Adipose tissue (tissue), 3 donors: ENCODE data around the gene SMAD3. TPM values are rescaled to one million over a fixed set of nuclear protein-coding genes. Genes with fewer than 3 reads are reported as not detected.
A peak's percentile ranks its signal among the peaks of the same experiment; 100 is the strongest.
"Not testable (repeated sequence)": the region's sequence is repeated elsewhere in the genome, so short reads cannot be mapped to it uniquely, and the experiment has no call there.

Source experiments
- H3K27ac ChIP-seq: one replicate; pipeline ENCODE4 v1.5.1; 2013; ENCODE audit warnings: low read depth, low read length
- WGBS, 3 donors: extraction: QIAGEN DNeasy Blood & Tissue Kit; methylation state at CpG; one replicate each; pipeline ENCODE4 v1.1.7; 2013; 5-methylcytosine and 5-hydroxymethylcytosine counted together
- polyA plus RNA-seq, 3 donors: library from polyadenylated mRNA; stranded (reverse); fragments of 200-250 nt; gene quantifications; one replicate each; pipeline ENCODE4 v1.2.3, GENCODE V29; 2013
- donor health status: healthy with polysubstance abuse.
- donor health status: Bipolar disorder and iron deficiency.
- donor health status: healthy.

The SMAD3 gene
- polyA plus RNA-seq, 3 donors, result 8.5 to 45.3 (median 27.7) TPM

GRCh38 chr15:67144609-67145311 lies 79.4 kb downstream of the SMAD3 start:
- no peak overlapping the region for H3K27ac ChIP-seq
- 57 to 72% (median 60%) methylated on average over 7 of the region's 7 CpGs for WGBS, 3 donors

DNA sequence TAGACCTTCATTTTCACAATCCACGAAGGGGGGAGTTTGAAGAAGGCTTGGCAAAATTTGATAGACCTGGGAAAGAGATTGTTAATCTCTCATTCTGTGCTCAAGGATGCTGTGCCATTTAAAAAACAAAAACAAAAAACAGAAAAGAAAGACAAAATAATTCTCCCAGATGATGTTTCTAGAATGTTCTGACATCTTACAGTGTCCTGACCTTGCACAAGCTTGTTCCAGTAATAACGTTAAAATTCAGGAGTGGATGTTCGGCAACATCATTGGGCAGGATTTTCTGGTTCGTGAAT lies 79.9 kb downstream of the SMAD3 start:
- no peak overlapping the region for H3K27ac ChIP-seq
- WGBS, 3 donors, result 68 to 80% (median 78%) methylated on average over 4 of the region's 4 CpGs

- 75 to 82% (median 79%) methylated on average over 4 of the region's 4 CpGs for WGBS, 3 donors
- peak overlapping the region; percentile 34 for H3K27ac ChIP-seq
Measured at GRCh38 chr15:67145710-67146109, 80.3 kb downstream of the SMAD3 start.

DNA sequence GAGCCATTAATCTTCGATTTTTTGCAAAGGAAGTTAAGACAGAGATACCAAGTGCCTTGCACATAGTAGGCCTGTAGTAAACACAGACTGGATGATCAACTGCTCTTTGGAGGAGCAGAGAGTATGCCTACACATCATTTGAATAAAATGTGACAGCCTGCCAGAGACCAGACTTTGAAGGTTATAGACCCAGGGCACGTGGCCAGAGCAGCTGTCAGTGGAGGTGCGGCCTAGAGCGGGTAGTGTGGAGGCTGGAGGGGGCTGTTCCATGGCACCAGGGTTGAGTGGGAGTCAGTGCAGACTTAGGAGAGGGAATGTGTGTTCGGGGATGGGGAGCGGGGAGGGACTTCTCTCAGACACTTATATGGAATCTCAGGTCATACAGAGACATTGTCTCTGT lies 80.8 kb downstream of the SMAD3 start:
- H3K27ac ChIP-seq, result peak overlapping the region; percentile 34
- WGBS, 3 donors, result 41 to 57% (median 55%) methylated on average over 6 of the region's 6 CpGs

- no peak overlapping the region for H3K27ac ChIP-seq
- WGBS, 3 donors, result 22 to 34% (median 30%) methylated on average over 10 of the region's 10 CpGs
Measured at GRCh38 chr15:67146875-67147381, 81.5 kb downstream of the SMAD3 start.

DNA sequence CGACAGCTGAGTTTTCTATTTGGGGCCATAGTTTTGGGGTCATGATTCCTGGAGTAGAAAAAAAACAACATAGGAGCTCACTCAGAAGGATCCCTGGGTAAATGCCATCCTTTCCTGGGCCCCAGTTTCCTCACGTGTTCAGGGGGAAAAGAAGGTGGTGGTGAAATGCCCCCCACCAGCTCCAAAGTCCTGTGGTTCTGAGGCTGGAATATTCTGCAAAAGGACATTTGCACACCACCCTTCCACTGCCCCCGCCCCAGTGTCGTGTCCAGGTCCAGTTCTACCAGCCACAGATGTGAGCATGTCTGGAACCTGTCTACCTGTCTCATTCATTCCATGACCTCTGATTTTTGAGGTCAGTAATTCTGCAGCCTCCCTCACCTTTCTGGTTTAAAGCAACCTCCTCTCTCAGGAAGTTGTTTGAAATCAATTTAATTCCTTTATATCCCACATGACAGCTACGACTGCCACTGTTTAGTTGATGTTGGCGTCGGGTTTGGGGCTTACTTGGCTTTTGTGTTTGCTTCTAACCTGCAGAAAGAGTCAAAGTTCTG lies 82.1 kb downstream of the SMAD3 start:
- 61 to 73% (median 70%) methylated on average over 7 of the region's 7 CpGs for WGBS, 3 donors
- H3K27ac ChIP-seq, result no peak overlapping the region

DNA sequence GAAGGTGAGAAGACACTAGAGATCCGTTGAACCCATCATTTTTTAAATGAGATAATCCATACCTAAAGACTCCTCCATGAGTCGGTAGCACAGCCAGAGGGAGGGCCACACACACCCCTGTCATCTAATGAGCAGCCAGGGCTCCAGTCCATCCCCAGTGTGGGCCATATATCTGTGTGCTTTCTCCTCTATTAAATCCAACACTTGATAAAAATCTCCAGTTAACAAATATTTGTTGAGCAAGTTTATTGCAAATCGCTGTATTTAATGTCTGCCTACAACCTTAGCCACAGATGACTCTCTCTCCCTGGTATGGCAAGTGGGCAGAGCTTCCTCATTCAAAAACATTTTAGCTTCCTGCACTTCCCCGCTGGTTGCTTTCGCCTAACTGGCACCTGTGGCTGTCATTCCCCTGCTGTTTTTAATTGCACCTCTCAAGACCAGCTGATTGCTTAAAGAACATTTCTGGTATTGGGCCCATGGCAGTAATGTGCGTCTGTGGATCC lies 82.8 kb downstream of the SMAD3 start:
- WGBS, 3 donors, result 38 to 54% (median 48%) methylated on average over 6 of the region's 6 CpGs
- H3K27ac ChIP-seq, result no peak overlapping the region

- WGBS, 3 donors, result 89% methylated on average over 6 of the region's 6 CpGs
- H3K27ac ChIP-seq, result no peak overlapping the region
Measured at GRCh38 chr15:67149068-67149772, 83.8 kb downstream of the SMAD3 start.

GRCh38 chr15:67149773-67150022 lies 84.3 kb downstream of the SMAD3 start:
- 52 to 82% (median 79%) methylated on average over 1 of the region's 1 CpG for WGBS, 3 donors
- H3K27ac ChIP-seq, result peak overlapping the region; percentile 36

DNA sequence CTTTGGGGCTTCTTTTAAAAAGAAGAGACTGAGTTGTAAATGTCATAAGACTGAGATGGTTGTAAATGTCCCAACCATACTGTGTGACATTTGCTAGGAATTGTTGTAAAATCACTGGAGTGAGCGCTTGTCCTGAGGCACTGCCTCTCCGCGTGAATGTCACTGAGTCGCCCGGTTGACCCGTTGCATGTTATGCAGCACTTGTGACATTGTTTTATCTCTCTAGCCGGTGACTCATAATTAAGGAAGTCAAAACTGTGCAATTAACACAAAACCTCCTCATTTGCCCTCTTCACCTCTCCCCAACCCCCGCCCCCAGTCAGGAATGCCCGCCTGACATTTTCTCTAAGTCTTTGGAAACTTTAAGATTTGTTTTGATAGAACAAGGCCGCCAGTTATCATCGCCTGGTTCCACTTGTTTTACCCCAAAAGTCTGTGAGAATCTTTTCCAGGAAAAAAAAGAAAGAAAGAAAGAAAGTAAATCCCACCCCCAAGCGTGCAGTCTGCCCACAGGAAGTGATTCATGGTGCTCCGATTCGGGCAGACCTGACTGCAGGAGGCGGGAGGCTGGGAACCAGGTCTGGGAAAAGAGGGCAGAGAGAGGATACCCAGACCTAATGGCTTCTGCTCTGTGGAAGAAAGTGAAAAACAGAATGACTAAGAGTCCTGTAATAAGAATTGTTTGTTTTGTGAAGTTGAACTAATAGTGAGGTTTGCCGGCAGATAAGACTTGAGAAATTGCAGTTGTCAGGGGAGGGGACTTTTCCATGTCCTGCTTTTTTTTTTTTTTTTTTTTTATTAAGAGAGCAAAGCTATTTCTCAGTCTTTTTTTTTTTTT lies 84.8 kb downstream of the SMAD3 start:
- WGBS, 3 donors, result 29 to 38% (median 31%) methylated on average over 16 of the region's 16 CpGs
- H3K27ac ChIP-seq, result peak overlapping the region; percentile 36

DNA sequence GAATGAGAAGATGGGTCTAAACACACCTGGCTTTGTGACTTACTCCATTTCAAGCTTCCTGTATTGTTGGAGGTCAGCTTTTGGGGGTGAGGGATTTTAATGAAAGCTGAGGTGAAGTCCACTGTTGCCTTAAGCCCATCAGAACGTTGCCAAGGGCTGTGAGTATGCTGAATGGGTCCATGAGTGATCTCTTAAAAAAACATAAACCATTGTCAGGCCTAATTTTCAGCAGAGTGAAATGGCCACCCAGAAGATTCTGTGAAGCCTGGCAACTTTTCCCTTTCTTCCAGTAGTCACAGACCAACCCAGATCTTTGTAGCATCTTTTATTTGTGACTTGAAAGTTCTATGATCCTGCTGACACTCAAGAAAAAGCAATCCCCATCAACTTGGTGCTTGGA lies 87.0 kb downstream of the SMAD3 start:
- WGBS, 3 donors, result 32 to 86% (median 77%) methylated on average over 1 of the region's 1 CpG
- H3K27ac ChIP-seq, result no peak overlapping the region

DNA sequence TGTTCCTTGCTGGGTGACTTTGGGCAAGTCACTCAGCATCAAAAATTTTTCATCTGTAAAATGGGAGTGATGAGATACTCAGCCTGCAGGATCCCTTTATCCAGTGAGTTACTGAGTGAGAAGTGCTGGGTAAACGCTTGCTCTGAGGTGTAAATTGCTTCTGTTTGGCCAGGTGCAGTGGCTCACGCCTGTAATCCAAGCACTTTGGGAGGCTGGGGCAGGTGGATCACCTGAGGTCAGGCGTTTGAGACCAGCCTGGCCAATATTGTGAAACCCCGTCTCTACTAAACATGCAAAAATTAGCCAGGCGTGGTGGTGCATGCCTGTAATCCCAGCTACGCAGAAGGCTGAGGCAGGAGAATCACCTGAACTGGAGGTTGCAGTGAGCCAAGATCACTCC lies 87.6 kb downstream of the SMAD3 start:
- H3K27ac ChIP-seq, result not testable (repeated sequence)
- WGBS, 3 donors, result 56 to 94% (median 92%) methylated on average over 6 of the region's 6 CpGs

GRCh38 chr15:67154249-67154648 lies 88.8 kb downstream of the SMAD3 start:
- no peak overlapping the region for H3K27ac ChIP-seq

DNA sequence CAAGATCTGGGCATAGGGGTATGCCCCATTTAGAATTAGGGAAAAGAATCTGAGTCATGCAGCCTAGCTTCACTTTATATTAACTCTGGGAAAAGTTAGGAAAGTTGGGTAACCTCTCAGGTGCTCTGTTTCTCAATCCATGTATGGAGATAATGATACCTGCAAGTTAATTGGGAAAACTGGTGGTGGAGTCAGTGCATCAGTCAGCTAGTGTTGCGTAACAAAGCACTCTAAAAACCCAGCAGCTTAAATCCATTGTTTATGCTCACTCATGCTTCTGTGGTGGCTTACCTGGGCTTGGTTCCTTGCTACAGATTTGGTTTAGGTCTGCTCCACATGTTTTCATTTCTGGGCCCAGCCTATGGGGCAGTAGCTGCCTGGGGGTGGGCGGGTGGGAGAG lies 91.0 kb downstream of the SMAD3 start:
- H3K27ac ChIP-seq, result no peak overlapping the region
- 91 to 100% (median 100%) methylated on average over 2 of the region's 2 CpGs for WGBS, 3 donors

DNA sequence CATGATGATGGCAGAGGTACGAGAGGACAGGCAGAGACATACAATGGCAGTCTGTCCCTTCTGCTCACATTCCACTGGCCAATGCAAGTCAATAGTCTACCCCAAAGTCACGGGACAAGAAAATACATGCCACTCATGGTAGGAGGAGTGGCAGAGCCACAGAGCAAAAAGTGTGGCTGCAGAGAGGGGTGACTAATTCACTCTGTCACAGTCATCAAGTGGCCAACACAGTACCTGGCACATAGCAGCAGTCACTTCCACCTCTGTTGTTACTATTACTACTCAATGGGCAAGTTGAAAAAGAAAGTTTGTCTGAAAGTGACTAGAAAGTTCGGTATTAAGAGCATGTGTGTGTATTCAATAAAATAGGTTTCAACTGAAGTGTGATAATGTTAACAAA lies 91.4 kb downstream of the SMAD3 start:
- H3K27ac ChIP-seq, result no peak overlapping the region
- WGBS, 3 donors, result 98 to 99% (median 98%) methylated on average over 3 of the region's 3 CpGs

- H3K27ac ChIP-seq, result no peak overlapping the region
- 54 to 88% (median 59%) methylated on average over 8 of the region's 8 CpGs for WGBS, 3 donors
Measured at GRCh38 chr15:67157521-67158252, 92.3 kb downstream of the SMAD3 start.

- WGBS, 3 donors, result 78 to 86% (median 85%) methylated on average over 7 of the region's 7 CpGs
- no peak overlapping the region for H3K27ac ChIP-seq
Measured at GRCh38 chr15:67158367-67158766, 93.0 kb downstream of the SMAD3 start.

- H3K27ac ChIP-seq, result no peak overlapping the region
- WGBS, 3 donors, result 82 to 92% (median 83%) methylated on average over 5 of the region's 5 CpGs
Measured at GRCh38 chr15:67161412-67161811, 96.0 kb downstream of the SMAD3 start.
